Epithelial cell of esophagus (primary cell): ENCODE results near the gene SMCO2.

Source experiments
- DNase-seq: peaks from one replicate; pipeline ENCODE4 v3.0.0; 2010; ENCODE audit warnings: low read depth
- H3K4me3 ChIP-seq: 2 replicates; pipeline ENCODE4 v1.5.1; 2011; ENCODE audit warnings: mild to moderate bottlenecking, low read length, control low read depth
- TF ChIP-seq, protein P1 (sequence below): IDR thresholded peaks from 2 replicates; pipeline ENCODE4 v1.5.1; 2011; ENCODE audit warnings: low read depth, mild to moderate bottlenecking, low read length, control low read depth, inconsistent platforms; ENCODE audit not compliant: insufficient read depth; ENCODE audit errors: missing control alignments

Gene SMCO2

DNA sequence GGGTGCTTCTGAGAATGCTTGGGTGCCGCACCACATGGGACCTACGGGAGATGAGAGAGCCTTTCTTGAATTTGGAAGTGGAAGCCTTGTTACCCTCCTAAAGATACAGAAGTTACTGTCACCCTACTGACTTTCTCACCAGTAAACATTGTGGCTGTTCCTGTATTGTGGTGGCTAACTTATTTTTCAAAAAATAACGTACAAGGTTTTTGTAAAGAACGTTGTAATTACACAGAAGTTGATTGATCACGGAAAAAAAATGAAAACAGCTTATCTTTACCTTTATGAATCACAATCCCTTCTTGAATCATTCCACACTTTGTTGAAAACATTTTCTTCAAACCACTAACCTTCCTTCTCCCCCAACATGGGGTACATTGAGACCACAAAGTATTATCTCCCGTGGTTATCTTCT is 55.5 kb downstream of the SMCO2 start:
- no peak overlapping the region for H3K4me3 ChIP-seq
- TF ChIP-seq, protein P1, sequence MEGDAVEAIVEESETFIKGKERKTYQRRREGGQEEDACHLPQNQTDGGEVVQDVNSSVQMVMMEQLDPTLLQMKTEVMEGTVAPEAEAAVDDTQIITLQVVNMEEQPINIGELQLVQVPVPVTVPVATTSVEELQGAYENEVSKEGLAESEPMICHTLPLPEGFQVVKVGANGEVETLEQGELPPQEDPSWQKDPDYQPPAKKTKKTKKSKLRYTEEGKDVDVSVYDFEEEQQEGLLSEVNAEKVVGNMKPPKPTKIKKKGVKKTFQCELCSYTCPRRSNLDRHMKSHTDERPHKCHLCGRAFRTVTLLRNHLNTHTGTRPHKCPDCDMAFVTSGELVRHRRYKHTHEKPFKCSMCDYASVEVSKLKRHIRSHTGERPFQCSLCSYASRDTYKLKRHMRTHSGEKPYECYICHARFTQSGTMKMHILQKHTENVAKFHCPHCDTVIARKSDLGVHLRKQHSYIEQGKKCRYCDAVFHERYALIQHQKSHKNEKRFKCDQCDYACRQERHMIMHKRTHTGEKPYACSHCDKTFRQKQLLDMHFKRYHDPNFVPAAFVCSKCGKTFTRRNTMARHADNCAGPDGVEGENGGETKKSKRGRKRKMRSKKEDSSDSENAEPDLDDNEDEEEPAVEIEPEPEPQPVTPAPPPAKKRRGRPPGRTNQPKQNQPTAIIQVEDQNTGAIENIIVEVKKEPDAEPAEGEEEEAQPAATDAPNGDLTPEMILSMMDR: no peak
- DNase-seq: no peak

DNA sequence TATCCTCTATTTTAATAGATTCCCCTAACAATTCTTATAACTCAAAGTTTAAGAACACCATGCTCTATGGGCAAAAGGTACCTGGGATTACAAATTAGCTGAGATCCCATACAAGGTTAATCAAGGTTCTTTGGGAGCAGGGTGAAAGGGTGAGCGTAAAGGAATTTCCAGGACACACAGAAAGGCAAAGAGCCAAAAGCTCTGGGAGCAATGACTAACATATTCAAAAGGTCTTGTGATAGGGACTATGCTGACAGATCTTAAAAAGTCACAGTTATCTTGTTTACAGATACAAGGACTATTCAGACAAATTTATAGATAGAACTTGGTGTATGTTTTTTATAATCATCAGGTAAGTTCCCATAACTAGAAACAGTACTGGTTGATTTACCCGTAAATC is 58.0 kb downstream of the SMCO2 start:
- no peak for DNase-seq

DNA sequence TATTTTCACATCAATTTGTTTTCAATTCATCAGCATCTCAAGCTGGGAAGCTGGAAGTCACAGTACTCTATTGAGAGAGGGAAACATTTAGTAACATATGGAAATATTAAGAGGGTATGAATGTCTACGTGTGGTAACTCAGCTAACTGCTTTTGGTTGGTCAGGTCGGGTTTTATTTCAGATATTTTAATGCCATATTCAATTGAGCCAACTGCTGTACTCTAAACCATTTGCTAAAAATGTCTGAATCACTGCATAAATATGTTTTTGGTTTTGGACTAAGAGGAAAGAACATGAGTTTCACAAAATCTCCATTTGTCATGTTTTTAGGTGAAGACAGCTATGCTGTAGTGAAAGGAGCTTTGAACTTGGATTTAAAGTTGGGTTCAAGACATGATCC is 58.6 kb downstream of the SMCO2 start:
- no peak overlapping the region for H3K4me3 ChIP-seq
- TF ChIP-seq, protein P1: no peak
- DNase-seq: no peak

More for the DNA sequence above, 58.0 kb downstream of the SMCO2 start:
- no peak overlapping the region for H3K4me3 ChIP-seq
- TF ChIP-seq, protein P1: no peak

DNA sequence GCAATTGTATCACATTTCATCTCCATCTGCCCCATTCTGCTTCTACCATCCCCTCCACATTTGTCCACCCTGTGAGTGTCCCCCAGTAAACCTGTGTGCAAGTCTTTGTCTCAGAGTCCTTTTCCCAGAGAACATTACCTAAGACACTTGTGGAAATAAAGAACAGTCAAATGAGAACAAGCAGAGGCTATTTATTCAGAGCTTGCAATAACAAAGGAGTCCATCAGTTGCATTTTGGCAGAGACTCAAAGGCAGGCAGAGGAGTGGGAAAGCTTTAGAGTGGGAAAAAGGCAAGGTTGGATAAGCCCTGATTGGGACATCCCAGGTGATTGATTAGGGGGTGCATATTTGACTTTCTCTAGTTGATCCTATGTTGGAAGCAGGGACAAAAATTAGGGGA is 59.2 kb downstream of the SMCO2 start:
- no peak for DNase-seq
- no peak overlapping the region for H3K4me3 ChIP-seq
- TF ChIP-seq, protein P1: no peak

DNA sequence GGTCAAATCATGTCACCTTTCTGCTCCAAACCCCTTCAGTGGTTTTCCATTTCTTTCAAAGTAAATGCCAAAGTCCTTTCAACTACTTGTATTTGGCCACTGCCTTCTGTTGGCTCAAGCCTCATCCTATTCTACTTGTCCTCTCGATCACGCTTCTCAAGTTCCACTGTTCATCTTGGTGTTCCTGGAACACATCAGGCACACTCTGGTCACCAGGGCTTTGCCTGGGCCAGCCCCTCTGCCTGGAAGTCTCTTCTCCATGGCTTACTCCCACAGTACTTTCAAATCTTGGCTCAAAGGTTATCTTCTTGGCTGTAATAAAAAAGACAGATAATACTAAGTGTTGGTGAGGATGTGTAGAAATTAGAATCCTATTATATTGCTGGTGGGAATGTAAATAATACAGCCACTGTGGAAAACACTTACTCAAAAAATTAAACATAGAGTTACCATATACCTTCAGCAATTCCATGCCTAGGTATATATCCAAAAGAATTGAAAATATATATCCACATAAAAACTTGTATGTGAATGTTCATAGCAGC is 60.2 kb downstream of the SMCO2 start:
- TF ChIP-seq, protein P1: no peak
- no peak overlapping the region for H3K4me3 ChIP-seq
- DNase-seq: no peak

DNA sequence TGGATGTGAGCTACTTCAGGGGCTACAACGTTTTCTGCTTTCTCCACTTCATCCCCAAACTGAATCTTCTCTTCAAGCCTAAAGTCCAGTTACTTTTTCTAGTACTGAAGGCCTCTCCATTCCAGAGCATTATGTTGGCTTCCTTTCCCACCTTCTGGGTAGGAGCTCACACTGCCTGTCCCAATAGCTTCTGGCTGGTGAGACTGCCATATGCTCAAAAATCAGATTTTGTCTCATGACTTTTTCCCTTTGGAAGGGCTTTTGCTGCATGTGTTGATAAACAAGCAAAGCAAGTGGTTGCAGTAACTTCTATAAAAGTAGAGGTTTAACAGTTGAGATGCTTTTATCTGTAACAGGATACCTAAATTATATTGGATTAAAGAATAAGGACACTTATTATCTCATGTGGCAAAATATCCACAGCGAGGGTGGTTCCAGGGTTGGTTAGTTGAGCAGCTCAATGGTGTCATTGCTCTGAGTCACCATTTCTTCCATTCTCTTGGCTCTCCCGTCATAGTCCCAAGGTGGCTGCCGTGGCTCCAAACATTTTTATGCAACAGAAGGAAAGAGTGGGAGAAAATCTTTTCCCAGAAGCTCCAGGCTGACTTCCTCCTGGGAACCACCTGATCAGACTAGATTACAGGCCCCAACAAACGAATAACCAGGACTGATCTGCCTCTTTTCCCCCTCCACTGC is 62.3 kb downstream of the SMCO2 start:
- no peak for DNase-seq
- TF ChIP-seq, protein P1: no peak
- no peak overlapping the region for H3K4me3 ChIP-seq
